Stomach smooth muscle (tissue), 2 donors: Measurements from ENCODE around the gene HIF3A.
"Not testable (repeated sequence)": the region's sequence is repeated elsewhere in the genome, so short reads cannot be mapped to it uniquely, and the experiment has no call there.

ENCODE experiments used
- H3K27ac ChIP-seq: one replicate; pipeline ENCODE4 v1.7.0; 2013; ENCODE audit warnings: mild to moderate bottlenecking, low read length, inconsistent platforms
- H3K27me3 ChIP-seq, 2 donors: one replicate each; pipeline ENCODE4 v1.7.0; 2013; ENCODE audit warnings: low read length in 2 of 2; ENCODE audit not compliant: insufficient read depth in 2 of 2, control insufficient read depth in 1 of 2
- H3K36me3 ChIP-seq, 2 donors: one replicate each; pipeline ENCODE4 v1.7.0; 2013; ENCODE audit warnings: low read length in 2 of 2; ENCODE audit not compliant: control insufficient read depth in 2 of 2, insufficient read depth in 2 of 2
- H3K4me1 ChIP-seq: one replicate; pipeline ENCODE4 v1.7.0; 2013; ENCODE audit warnings: low read length; ENCODE audit not compliant: control insufficient read depth, insufficient read depth
- H3K4me3 ChIP-seq, 2 donors: one replicate each; pipeline ENCODE4 v1.7.0; 2013; ENCODE audit warnings: low read length in 2 of 2
- H3K9ac ChIP-seq, 2 donors: one replicate each; pipeline ENCODE4 v1.7.0; 2013; ENCODE audit warnings: low read length in 2 of 2, mild to moderate bottlenecking in 1 of 2
- H3K9me3 ChIP-seq, 2 donors: one replicate each; pipeline ENCODE4 v1.7.0; 2013; ENCODE audit warnings: low read length in 2 of 2; ENCODE audit not compliant: control insufficient read depth in 2 of 2
- donor health status: healthy.
- donor health status: Pancreatic carcinoma.

The HIF3A gene

GRCh38 chr19:46308510-46308909 lies 11.7 kb downstream of the HIF3A start:
- Histone ChIP-seq H3K36me3 (peaks cover 60 to 70% of the 10 kb centered on the region in 2 donors), H3K27ac (no peak overlapping the region), H3K4me3 (no peak overlapping the region), H3K9me3 (no peaks in the 10 kb centered on the region), H3K9ac (no peak overlapping the region), H3K4me1 (peaks cover 6% of the 10 kb centered on the region), H3K27me3 (no peaks in the 10 kb centered on the region)

GRCh38 chr19:46309056-46309455 lies 12.2 kb downstream of the HIF3A start:
- Histone ChIP-seq H3K9ac (no peak overlapping the region), H3K4me1 (peaks cover under 1% of the 10 kb centered on the region), H3K27me3 (no peaks in the 10 kb centered on the region), H3K27ac (no peak overlapping the region), H3K36me3 (peaks cover 60 to 67% of the 10 kb centered on the region in 2 donors), H3K9me3 (no peaks in the 10 kb centered on the region), H3K4me3 (no peak overlapping the region)

GRCh38 chr19:46311444-46311843 lies 14.6 kb downstream of the HIF3A start:
- no peak overlapping the region for H3K27ac ChIP-seq
- no peaks in the 10 kb centered on the region for H3K9me3 ChIP-seq
- peaks cover 40 to 52% of the 10 kb centered on the region in 2 donors for H3K36me3 ChIP-seq
- no peaks in the 10 kb centered on the region for H3K4me1 ChIP-seq
- H3K9ac ChIP-seq, result no peak overlapping the region
- no peak overlapping the region for H3K4me3 ChIP-seq
- no peaks in the 10 kb centered on the region for H3K27me3 ChIP-seq

- not testable (repeated sequence) for H3K4me1 ChIP-seq, H3K9ac ChIP-seq, H3K9me3 ChIP-seq, H3K27me3 ChIP-seq, H3K4me3 ChIP-seq, H3K27ac ChIP-seq
- H3K36me3 ChIP-seq, result peaks cover 33 to 43% of the 10 kb centered on the region in 2 donors
These were observed 17.0 kb downstream of the HIF3A start for GRCh38 chr19:46313540-46314469.

- peaks cover 27 to 38% of the 10 kb centered on the region in 2 donors for H3K36me3 ChIP-seq
- no peak overlapping the region for H3K9ac ChIP-seq
- no peaks in the 10 kb centered on the region for H3K9me3 ChIP-seq
- H3K4me1 ChIP-seq, result peaks cover 6% of the 10 kb centered on the region
- no peaks in the 10 kb centered on the region for H3K27me3 ChIP-seq
- H3K27ac ChIP-seq, result no peak overlapping the region
- no peak overlapping the region for H3K4me3 ChIP-seq
These were observed 20.5 kb downstream of the HIF3A start for GRCh38 chr19:46317339-46317738.

- Histone ChIP-seq H3K9ac (no peak overlapping the region), H3K36me3 (peaks cover 41 to 52% of the 10 kb centered on the region in 2 donors), H3K27ac (no peak overlapping the region), H3K4me1 (peaks cover 6% of the 10 kb centered on the region), H3K27me3 (no peaks in the 10 kb centered on the region), H3K9me3 (no peaks in the 10 kb centered on the region), H3K4me3 (no peak overlapping the region)
These were observed 22.8 kb downstream of the HIF3A start for GRCh38 chr19:46319613-46320012.

GRCh38 chr19:46320559-46320958 lies 23.7 kb downstream of the HIF3A start:
- Histone ChIP-seq H3K9ac (no peak overlapping the region), H3K4me3 (no peak overlapping the region), H3K4me1 (peaks cover 6% of the 10 kb centered on the region), H3K9me3 (no peaks in the 10 kb centered on the region), H3K36me3 (peaks cover 47 to 54% of the 10 kb centered on the region in 2 donors), H3K27ac (no peak overlapping the region), H3K27me3 (no peaks in the 10 kb centered on the region)

GRCh38 chr19:46321653-46322052 lies 24.8 kb downstream of the HIF3A start:
- H3K9ac ChIP-seq, result no peak overlapping the region
- no peak overlapping the region for H3K27ac ChIP-seq
- H3K9me3 ChIP-seq, result peaks cover 0 to 4% of the 10 kb centered on the region in 2 donors
- H3K4me3 ChIP-seq, result no peak overlapping the region
- H3K36me3 ChIP-seq, result peaks cover 58 to 60% of the 10 kb centered on the region in 2 donors
- H3K27me3 ChIP-seq, result no peaks in the 10 kb centered on the region
- H3K4me1 ChIP-seq, result peaks cover 6% of the 10 kb centered on the region

GRCh38 chr19:46323227-46323626 lies 26.4 kb downstream of the HIF3A start:
- not testable (repeated sequence) for H3K27me3 ChIP-seq, H3K4me3 ChIP-seq, H3K27ac ChIP-seq, H3K9me3 ChIP-seq, H3K9ac ChIP-seq, H3K4me1 ChIP-seq
- peaks cover 58 to 68% of the 10 kb centered on the region in 2 donors for H3K36me3 ChIP-seq

- no peak overlapping the region for H3K9ac ChIP-seq
- H3K9me3 ChIP-seq, result peaks cover 3 to 4% of the 10 kb centered on the region in 2 donors
- peaks cover 59 to 73% of the 10 kb centered on the region in 2 donors for H3K36me3 ChIP-seq
- no peaks in the 10 kb centered on the region for H3K27me3 ChIP-seq
- H3K27ac ChIP-seq, result peak overlapping the region; percentile 2
- no peak overlapping the region for H3K4me3 ChIP-seq
- H3K4me1 ChIP-seq, result peaks cover 1% of the 10 kb centered on the region
These were observed 27.4 kb downstream of the HIF3A start for GRCh38 chr19:46324277-46324676.

GRCh38 chr19:46326608-46327007 lies 29.8 kb downstream of the HIF3A start:
- H3K4me3 ChIP-seq, result no peak overlapping the region
- peaks cover 3 to 4% of the 10 kb centered on the region in 2 donors for H3K9me3 ChIP-seq
- no peaks in the 10 kb centered on the region for H3K4me1 ChIP-seq
- H3K27ac ChIP-seq, result no peak overlapping the region
- no peak overlapping the region for H3K9ac ChIP-seq
- peaks cover 68 to 81% of the 10 kb centered on the region in 2 donors for H3K36me3 ChIP-seq
- no peaks in the 10 kb centered on the region for H3K27me3 ChIP-seq
